ENCODE measurements around the gene KCNAB1.
"Not testable (repeated sequence)": the region's sequence is repeated elsewhere in the genome, so short reads cannot be mapped to it uniquely, and the experiment has no call there.

The KCNAB1 gene

DNA sequence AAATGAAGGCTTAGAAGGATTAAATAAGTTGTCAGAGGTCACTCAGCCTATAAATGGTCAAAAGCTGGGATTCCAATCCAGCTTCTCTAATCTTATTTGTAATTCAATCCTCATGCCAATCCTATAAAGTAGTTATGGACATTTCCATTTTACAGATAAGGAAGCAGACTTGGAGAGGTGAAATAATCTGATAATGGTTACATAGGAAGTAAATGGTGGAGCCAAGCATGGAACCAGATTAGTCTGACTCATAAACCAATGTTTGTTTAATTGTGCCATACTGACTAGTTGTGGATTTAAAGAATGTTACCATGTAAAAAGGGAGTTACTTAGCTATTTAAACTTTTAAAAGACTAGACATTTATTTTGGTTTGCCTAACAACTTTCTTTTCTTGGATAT is 59.7 kb downstream of the KCNAB1 start:
- no peak for FAIRE-seq

GRCh38 chr3:156181509-156181908 is 61.1 kb downstream of the KCNAB1 start:
- no peak for FAIRE-seq

- FAIRE-seq, result no peak
Measured at GRCh38 chr3:156183396-156183795, 63.0 kb downstream of the KCNAB1 start.

DNA sequence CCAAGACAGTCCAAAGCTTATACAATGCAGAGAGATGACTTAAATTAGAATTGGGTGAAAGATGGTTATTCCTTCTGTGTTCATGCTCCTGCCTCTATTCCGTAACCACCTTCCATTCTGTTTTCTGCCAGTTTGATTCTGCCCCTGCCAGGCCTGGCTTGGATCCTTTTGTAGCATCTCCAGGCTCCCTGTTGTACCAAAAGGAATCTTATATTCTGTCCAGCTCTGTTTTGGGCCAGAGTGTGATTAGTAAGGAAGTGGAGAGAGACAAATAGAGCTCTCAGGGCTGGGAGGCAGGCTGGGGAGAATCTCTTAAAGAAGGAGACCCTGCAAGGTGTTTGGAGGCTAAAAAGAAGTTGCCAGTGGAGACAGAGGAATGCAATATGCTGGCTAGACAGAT is 63.8 kb downstream of the KCNAB1 start:
- no peak for FAIRE-seq

DNA sequence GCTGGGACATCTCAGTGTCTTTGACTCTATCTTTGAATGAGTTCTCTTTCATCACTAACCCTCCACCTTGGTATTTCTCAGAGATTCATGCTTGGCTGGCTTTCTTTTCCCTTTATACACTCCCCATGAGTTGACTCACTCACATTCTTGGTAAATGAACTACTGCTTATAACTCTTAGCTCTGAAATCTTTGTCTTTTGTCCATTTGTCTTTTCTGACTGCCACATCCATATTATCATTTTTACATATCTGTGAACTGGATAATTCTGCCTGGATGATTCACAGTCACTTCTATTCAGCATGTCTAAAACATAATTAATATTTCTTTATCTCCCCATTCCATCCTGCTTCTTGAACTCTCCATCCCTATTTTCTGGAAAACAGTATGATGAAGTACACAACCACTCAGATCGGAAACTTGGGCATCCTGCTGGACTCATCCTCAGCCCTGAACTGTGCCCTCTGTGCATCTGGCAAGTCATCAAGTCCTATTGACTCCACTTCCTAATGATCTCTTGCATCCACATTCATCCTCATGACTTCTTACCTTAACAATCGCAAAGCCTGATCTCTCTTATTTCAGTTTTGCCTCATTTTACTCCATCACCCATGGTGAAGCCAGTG is 66.9 kb downstream of the KCNAB1 start:
- no peak for FAIRE-seq

DNA sequence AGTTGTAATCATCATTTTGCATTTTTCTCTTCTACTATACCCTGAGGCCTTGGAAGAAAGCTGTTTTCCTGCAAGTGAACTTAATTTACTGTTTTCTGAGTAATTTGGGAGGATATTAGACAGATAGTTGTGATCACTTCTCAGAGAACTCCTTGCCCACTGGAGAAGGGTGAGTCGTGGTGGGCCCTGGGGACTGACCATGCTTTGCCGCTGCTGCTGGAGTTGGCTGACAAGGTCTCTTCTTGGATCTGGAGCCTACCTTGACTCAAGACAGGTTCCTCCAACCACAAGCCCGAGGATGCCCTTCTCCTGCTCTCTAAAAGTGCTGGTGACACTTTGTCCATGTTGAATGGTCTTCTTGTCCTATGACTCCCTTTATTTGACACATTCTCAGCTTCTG is 68.4 kb downstream of the KCNAB1 start:
- no peak for FAIRE-seq

DNA sequence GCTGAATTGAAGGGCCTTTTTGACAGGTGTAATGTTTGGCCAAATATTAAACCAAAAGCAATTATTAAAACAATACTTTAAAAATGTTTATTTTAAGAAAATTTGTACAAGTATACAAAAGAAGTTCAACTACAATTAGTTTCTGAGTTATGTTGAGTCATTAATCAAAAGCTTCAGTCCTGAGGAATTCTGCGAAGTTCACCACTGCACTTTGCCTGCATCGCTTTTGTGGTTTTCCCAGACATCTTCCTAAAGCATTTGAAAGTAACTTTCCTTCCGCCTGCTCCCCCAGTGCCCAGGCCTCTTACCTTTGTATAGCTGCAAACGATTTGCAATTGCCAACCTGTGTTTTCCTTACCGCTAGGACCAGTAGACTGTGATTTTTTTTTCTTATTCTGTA is 69.5 kb downstream of the KCNAB1 start:
- no peak for FAIRE-seq

- not testable (repeated sequence) for FAIRE-seq
Measured at GRCh38 chr3:156194945-156195344, 74.6 kb downstream of the KCNAB1 start.

DNA sequence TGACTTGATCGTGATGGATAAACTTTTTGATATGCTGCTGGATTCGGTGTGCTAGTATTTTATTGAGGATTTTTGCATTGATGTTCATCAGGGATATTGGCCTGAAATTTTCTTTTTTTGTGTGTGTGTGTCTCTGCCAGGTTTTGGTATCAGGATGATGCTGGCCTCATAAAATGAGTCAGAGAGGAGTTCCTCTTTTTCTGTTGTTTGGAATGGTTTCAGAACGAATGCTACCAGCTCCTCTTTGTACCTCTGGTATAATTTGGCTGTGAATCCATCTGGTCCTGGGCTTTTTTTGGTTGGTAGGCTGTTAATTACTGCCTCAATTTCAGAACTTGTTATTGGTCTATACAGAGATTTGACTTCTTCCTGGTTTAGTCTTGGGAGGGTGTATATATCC is 76.8 kb downstream of the KCNAB1 start:
- not testable (repeated sequence) for FAIRE-seq

DNA sequence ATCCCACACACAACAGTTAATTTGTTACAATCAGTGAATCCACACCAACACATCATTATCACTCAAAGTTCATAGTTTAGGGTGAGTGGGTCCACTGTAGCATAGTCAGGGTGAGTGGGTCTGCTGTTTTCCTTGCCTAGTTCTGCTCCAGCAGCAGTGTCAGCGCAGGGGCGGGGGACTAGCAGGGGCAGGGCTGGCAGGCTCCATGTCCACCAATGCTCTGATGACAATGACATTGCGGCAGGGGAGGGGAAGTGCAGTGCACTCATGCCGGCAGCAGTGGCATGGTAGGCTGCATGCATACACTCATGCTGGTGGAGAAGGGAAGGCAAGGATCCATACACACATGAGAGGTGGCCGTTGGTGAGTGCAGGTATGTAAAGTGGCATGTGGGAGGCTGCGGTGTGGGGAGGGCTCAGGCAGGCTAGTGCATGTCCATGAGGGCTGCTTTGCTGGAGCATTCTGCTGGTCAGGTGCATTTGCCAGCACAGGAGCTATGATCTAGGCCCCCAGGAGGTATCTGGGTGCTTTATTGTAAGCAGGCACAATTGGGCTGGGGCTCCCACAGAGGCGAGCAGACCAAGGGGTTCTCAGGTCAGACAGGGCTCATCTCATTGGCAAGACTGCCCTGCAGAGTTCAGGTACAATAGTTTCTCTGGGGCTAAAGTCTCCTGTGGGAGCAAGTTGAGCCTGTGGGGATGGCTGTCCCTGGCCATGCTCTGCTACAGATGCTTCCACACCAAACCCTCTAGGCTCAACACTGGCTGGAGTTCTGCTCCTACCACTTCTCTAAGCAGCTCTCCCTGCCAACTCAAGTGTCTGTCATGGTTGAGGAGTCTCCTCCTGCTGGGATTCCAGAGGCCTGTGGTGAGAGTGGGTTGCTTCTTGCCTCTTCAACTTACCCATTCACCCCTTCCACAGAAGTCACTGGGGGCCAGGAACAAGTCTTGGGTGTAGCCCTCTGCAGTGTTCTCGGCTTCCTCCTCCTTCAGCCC is 81.3 kb downstream of the KCNAB1 start:
- FAIRE-seq, result no peak

GRCh38 chr3:156206157-156206556 is 85.8 kb downstream of the KCNAB1 start:
- no peak for FAIRE-seq

DNA sequence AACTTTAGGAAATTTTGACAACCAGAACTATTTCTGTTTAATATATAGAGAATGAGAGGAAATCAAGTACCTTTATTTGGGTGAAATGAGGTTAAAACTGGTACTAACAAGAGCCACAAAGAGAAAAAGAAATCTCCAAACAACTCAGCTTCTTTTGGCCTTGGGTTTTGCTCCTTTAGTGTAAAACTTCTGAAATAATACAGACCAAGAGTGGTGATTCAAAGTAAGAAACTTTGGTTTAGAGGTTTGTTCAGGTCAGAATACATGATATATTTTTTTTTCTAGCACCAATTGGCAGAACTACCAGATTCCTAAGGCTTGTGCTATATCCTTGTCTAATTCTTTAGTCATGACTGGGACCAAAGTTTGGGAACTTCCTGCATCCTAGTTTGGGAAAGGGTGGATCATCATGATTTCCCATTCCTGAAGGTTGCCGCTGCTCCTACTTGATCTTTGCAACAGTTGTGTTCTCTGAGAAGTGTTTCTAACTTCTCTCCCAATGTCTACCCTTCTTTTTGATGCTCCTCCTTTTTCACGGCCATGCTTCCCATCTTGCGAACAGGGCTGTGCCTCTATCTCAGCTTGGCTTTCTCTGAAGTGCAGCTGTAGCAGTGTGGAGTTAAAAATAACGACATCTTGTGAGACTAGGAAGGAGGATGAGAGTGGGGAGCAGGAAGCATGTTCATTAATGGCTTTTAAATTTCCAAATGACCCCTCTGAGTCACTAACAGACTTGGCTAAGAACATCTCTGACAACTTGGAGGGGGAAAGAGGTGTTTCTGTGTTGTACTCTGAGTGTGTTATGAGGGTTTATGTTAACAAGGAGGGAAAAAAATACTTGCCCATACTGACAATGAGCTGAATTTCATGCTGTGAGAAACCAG is 87.7 kb downstream of the KCNAB1 start:
- no peak for FAIRE-seq

GRCh38 chr3:156209631-156210335 is 89.4 kb downstream of the KCNAB1 start:
- FAIRE-seq, result no peak

DNA sequence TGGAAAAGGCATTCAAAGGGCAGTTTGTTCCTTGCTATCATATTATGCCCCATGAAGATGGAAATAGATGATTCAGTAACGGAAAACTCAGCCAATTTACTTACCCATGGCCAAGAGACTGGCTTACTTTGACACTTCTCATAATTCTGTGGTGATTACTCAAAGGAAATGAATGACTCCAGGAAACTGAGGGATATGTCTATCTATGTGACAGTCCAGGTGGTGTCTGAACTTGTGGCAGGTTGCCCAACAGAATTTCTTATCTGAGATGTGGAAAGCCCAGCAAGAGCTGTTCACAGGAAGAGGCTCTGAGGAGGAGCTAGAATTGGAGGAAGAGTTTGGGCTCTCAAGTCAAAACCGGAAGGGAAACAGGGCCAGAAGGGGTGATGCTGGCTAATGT is 91.2 kb downstream of the KCNAB1 start:
- FAIRE-seq, result no peak

DNA sequence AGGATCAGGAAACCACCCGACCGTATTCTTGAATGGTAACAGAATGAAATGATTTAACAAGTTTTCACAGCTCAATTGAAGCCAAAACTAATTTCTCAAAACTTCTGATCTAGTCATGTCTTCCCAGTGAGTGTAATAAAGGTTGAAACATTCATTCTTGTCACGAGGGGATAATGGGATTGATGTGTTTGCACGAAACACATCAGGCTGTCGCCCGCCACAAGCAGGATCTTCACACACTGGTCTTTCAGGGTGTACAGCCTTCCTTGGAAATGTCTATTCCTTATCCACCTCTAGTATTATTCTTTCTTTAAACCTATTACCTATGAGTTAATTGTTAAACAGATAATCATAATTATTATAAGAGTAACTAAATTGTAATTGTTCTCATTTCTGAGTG is 94.3 kb downstream of the KCNAB1 start:
- FAIRE-seq, result no peak

GRCh38 chr3:156215751-156216150 is 95.4 kb downstream of the KCNAB1 start:
- no peak for FAIRE-seq

GRCh38 chr3:156216216-156216615 is 95.8 kb downstream of the KCNAB1 start:
- FAIRE-seq, result no peak

DNA sequence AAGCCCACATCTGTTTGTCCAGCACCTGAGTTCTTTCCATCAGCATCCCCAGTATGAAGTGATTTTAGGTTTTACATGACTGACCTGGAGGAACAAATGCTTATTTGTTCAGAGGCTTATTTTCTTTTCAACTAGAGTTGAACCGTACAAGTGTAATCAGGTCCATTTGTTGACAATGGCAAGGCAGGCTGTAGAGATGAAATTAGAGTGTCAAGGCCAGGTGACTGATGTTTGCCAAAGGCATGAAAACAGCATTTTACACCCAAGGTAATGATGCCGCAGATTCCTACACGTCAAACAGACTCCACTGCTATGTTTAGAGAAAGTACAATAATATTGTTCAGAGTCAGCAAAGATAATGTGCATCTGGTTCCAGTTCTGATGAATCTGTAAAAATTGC is 96.5 kb downstream of the KCNAB1 start:
- FAIRE-seq, result no peak

DNA sequence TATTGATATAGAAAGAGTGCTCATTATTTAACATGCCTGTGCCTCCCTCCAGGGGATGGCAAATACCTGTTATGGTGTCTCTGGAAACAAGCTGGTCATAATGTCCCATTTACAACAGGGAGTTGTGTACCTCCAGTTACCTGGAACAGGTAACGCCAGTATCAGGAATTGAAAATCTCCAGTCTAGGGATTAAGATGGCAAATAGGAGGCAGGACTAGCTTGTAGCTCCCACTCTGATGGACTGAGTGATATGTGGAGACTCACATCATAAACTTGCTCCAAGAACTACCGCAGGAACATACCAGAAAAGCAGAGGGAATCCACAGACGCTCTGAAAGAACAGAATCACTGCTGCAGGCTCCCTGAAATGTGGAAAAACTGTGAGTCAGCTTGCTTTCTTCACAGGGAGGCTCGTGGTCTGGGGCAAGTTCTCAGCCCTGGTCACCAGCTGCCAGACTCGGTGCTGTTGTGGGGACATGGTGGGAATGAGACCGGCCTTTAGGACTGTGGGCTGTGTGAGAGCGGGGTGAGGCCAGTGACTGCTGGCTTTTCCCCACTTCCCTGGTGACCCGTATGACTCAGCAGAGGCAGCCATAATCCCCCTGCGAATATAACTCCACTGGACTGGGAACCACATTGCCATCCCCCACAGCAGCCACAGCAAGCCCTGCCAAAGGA is 97.4 kb downstream of the KCNAB1 start:
- no peak for FAIRE-seq

GRCh38 chr3:156218353-156218744 is 98.0 kb downstream of the KCNAB1 start:
- FAIRE-seq, result no peak

GRCh38 chr3:156222381-156222780 is 102.0 kb downstream of the KCNAB1 start:
- not testable (repeated sequence) for FAIRE-seq

- not testable (repeated sequence) for FAIRE-seq
Measured at GRCh38 chr3:156224046-156224445, 103.7 kb downstream of the KCNAB1 start.

Measured in TTC549 (cell line).